Thyroid gland (tissue), 4 donors: ENCODE results near the gene MYO9B.

ENCODE experiments used
- POLR2A ChIP-seq, 2 donors: fragments of 450-650 bp; IDR thresholded peaks; one replicate each; pipeline ENCODE4 v1.6.1; 2017; ENCODE audit warnings: antibody characterized with exemption in 2 of 2, mild to moderate bottlenecking in 2 of 2, moderate library complexity in 1 of 2
- TF ChIP-seq, protein P1 (sequence below), 6 experiments: fragments of 200-600 bp in 3 of 6; fragments of 450-650 bp in 3 of 6; sonication (generic) in 3 of 6; IDR thresholded peaks; one replicate each; pipeline ENCODE4 v1.5.1; 2016 to 2019; ENCODE audit warnings: antibody characterized with exemption in 6 of 6, mild to moderate bottlenecking in 2 of 6, inconsistent platforms in 1 of 6, moderate library complexity in 1 of 6

GRCh38 chr19:17104679-17105078, 29.1 kb downstream of the MYO9B start:
- TF ChIP-seq, protein P1, sequence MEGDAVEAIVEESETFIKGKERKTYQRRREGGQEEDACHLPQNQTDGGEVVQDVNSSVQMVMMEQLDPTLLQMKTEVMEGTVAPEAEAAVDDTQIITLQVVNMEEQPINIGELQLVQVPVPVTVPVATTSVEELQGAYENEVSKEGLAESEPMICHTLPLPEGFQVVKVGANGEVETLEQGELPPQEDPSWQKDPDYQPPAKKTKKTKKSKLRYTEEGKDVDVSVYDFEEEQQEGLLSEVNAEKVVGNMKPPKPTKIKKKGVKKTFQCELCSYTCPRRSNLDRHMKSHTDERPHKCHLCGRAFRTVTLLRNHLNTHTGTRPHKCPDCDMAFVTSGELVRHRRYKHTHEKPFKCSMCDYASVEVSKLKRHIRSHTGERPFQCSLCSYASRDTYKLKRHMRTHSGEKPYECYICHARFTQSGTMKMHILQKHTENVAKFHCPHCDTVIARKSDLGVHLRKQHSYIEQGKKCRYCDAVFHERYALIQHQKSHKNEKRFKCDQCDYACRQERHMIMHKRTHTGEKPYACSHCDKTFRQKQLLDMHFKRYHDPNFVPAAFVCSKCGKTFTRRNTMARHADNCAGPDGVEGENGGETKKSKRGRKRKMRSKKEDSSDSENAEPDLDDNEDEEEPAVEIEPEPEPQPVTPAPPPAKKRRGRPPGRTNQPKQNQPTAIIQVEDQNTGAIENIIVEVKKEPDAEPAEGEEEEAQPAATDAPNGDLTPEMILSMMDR (IDR thresholded peaks at IDR 0.05): no peak
- no peak for TF ChIP-seq POLR2A (IDR thresholded peaks at IDR 0.05)
